GM19324 (cell line): ENCODE data around the gene CXorf49B.

Experiments
- ATAC-seq: cut with Tn5 transposase; IDR thresholded peaks from one replicate; pipeline ENCODE4 v1.9.1; 2021; ENCODE audit warnings: mild to moderate bottlenecking, moderate library complexity; ENCODE audit not compliant: unreplicated experiment, low FRiP score

The CXorf49B gene

GRCh38 chrX:71815121-71815905 lies 52.2 kb downstream of the CXorf49B start:
- no peak for ATAC-seq

GRCh38 chrX:71815906-71816156 lies 52.7 kb downstream of the CXorf49B start:
- no peak for ATAC-seq
